Uterus (tissue), 4 donors: Measurements from ENCODE around the gene MGRN1. TPM values are rescaled to one million over a fixed set of nuclear protein-coding genes. Genes with fewer than 3 reads are reported as not detected.

ENCODE experiments used
- DNase-seq, 2 donors: peaks; one replicate each; pipeline ENCODE4 v3.0.0-alpha.2; 2019 to 2020
- H3K27ac ChIP-seq, 2 donors: fragments of 200-600 bp; sonication (generic); 1 replicate in 1 of 2; 2 replicates in 1 of 2; pipeline ENCODE4 v1.5.1; 2016 to 2018
- H3K27me3 ChIP-seq, 2 donors: fragments of 200-600 bp; sonication (generic); one replicate each; pipeline ENCODE4 v1.5.1; 2018 to 2019; ENCODE audit warnings: control low read depth in 1 of 2
- H3K36me3 ChIP-seq, 2 donors: fragments of 200-600 bp; sonication (generic); one replicate each; pipeline ENCODE4 v1.5.1; 2019; ENCODE audit warnings: control low read depth in 1 of 2
- H3K4me1 ChIP-seq, 2 donors: fragments of 200-600 bp; sonication (generic); one replicate each; pipeline ENCODE4 v1.5.1; 2018 to 2019; ENCODE audit warnings: control low read depth in 1 of 2
- H3K4me3 ChIP-seq, 2 donors: fragments of 200-600 bp; sonication (generic); 1 replicate in 1 of 2; 2 replicates in 1 of 2; pipeline ENCODE4 v1.5.1; 2018 to 2019; ENCODE audit warnings: mild to moderate bottlenecking in 1 of 2
- H3K9me3 ChIP-seq, 2 donors: fragments of 200-600 bp; sonication (generic); one replicate each; pipeline ENCODE4 v1.5.1; 2019; ENCODE audit warnings: control low read depth in 1 of 2
- POLR2A ChIP-seq, 2 donors: fragments of 450-650 bp; IDR thresholded peaks; one replicate each; pipeline ENCODE4 v1.6.1; 2016; ENCODE audit warnings: antibody characterized with exemption in 2 of 2, mild to moderate bottlenecking in 1 of 2, moderate library complexity in 1 of 2
- intact Hi-C: fragments of 100-400 bp; cut with DNase I; formaldehyde crosslinking; loops from one replicate; pipeline ENCODE4 v1.15.1; 2023; ENCODE audit warnings: low total_unique reads
- total RNA-seq, 4 donors: library from RNA; depleted of rRNA in 3 of 4; stranded (reverse); fragments of >200 nt in 3 of 4; gene quantifications; one replicate each; pipeline versions ENCODE4 v1.1.0 to v1.2.4, GENCODE V29; 2014 to 2023
- TF ChIP-seq, protein P1 (sequence below), 4 experiments: fragments of 200-600 bp in 2 of 4; fragments of 450-650 bp in 2 of 4; sonication (generic) in 2 of 4; IDR thresholded peaks; one replicate each; pipeline ENCODE4 v1.5.1; 2016 to 2019; ENCODE audit warnings: antibody characterized with exemption in 4 of 4, mild to moderate bottlenecking in 2 of 4, moderate library complexity in 1 of 4
- donor health status: DM: yes; HTN: yes; CAD: no.

MGRN1 gene
- total RNA-seq, 4 donors from 2014 or later, result 19.0 to 107 (median 68.6) TPM

DNA sequence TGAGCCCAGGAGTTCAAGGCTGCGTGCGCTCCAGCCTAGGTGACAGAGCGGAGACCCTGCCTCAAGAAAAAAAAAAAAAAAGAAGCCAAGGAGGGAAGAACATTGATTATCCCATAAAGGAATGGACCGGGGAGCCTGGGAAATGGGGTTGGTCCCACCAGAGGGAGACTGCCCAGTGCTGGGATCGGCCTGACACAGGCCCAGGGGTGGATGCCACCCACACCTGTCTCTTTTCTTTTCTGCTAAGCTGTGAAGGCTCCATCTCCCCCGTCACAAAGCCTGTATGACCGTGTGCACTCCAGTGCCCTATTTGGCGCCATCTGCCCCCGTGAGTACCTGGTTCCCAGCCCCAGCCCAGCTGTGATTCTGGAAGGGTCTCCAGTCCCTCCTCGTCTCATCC lies 25.6 kb upstream of the MGRN1 start:
- no peak for DNase-seq
- TF ChIP-seq, protein P1, sequence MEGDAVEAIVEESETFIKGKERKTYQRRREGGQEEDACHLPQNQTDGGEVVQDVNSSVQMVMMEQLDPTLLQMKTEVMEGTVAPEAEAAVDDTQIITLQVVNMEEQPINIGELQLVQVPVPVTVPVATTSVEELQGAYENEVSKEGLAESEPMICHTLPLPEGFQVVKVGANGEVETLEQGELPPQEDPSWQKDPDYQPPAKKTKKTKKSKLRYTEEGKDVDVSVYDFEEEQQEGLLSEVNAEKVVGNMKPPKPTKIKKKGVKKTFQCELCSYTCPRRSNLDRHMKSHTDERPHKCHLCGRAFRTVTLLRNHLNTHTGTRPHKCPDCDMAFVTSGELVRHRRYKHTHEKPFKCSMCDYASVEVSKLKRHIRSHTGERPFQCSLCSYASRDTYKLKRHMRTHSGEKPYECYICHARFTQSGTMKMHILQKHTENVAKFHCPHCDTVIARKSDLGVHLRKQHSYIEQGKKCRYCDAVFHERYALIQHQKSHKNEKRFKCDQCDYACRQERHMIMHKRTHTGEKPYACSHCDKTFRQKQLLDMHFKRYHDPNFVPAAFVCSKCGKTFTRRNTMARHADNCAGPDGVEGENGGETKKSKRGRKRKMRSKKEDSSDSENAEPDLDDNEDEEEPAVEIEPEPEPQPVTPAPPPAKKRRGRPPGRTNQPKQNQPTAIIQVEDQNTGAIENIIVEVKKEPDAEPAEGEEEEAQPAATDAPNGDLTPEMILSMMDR (IDR thresholded peaks at IDR 0.05), result no peak
- TF ChIP-seq POLR2A (IDR thresholded peaks at IDR 0.05), result no peak
- H3K4me1 ChIP-seq, result no peaks in the 10 kb centered on the region
- intact Hi-C loops, result no loop called here
- H3K27me3 ChIP-seq, result no peaks in the 10 kb centered on the region
- H3K4me3 ChIP-seq, result no peak overlapping the region
- H3K9me3 ChIP-seq, result no peaks in the 10 kb centered on the region
- H3K36me3 ChIP-seq, result no peaks in the 10 kb centered on the region
- H3K27ac ChIP-seq, result no peak overlapping the region

DNA sequence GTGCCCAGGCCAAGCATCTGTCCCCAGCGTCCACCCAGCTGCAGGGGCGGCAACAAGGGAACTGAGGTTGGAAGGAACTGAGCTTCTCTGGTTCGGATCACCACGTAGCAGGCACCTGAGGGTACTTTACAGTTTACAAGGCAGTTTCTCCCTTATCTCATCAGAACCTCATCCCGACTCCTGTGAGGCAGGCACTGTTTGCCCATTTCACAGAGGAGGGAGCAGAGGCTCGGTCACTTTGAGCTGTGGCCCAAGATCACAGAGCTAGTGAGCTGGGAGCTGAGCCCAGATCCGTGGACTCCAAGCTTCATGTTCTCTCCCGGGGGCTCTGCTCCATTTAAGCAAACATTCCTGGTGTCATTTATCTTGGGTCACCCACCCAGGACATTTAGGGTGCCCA lies 25.1 kb upstream of the MGRN1 start:
- intact Hi-C loops, result no loop called here
- no peak for TF ChIP-seq POLR2A (IDR thresholded peaks at IDR 0.05)
- TF ChIP-seq, protein P1 (IDR thresholded peaks at IDR 0.05), result no peak

DNA sequence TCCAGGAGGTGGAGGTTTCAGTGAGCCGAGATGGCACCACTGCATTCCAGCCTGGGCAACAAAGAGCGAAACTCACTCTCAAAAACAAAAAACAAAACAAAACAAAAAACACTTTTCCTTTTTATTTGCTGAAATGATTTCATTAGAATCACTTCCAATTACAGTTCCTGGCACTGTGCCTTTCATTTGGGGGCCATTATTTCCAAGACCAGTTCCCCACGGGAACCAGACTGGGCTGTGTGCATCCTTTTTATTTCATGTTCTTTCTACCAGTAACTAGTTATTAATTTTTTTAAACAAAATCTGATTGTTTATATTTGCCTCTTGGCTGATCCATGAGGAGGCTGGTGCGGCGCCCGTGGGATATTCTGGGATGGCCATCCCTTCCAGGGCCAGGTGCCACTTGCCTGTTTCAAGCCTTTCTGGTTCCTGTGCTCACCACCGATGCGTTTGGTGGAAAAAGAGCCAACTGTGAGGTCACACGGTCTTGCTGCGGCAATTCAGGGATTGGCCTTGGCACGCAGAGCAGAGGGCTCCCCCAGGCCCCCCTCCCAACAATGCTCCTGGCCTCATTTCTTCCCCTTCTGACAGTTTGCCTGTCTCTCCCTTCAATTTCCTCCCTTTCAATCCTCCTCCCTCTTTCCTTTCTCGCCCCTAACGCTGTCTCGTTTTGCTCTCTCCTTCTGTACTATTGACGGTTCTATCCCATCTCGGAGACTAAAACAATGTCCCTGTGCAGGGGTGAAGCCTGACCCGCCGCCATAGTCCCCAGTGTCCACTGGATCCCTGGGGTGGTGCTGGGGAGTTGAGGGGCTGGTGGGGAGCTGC lies 23.4 kb upstream of the MGRN1 start:
- no peaks in the 10 kb centered on the region for H3K9me3 ChIP-seq
- no peaks in the 10 kb centered on the region for H3K36me3 ChIP-seq
- DNase-seq, result peak; percentile 59 to 60
- H3K4me1 ChIP-seq, result no peaks in the 10 kb centered on the region
- no peaks in the 10 kb centered on the region for H3K27me3 ChIP-seq
- no peak overlapping the region for H3K27ac ChIP-seq
- intact Hi-C loops, result no loop called here
- TF ChIP-seq, protein P1 (IDR thresholded peaks at IDR 0.05), result no peak
- no peak for TF ChIP-seq POLR2A (IDR thresholded peaks at IDR 0.05)
- no peak overlapping the region for H3K4me3 ChIP-seq

More for the DNA sequence above, 25.1 kb upstream of the MGRN1 start:
- H3K9me3 ChIP-seq, result no peaks in the 10 kb centered on the region
- DNase-seq, result no peak
- H3K4me1 ChIP-seq, result no peaks in the 10 kb centered on the region
- no peak overlapping the region for H3K4me3 ChIP-seq
- H3K27me3 ChIP-seq, result no peaks in the 10 kb centered on the region
- H3K36me3 ChIP-seq, result no peaks in the 10 kb centered on the region
- no peak overlapping the region for H3K27ac ChIP-seq

DNA sequence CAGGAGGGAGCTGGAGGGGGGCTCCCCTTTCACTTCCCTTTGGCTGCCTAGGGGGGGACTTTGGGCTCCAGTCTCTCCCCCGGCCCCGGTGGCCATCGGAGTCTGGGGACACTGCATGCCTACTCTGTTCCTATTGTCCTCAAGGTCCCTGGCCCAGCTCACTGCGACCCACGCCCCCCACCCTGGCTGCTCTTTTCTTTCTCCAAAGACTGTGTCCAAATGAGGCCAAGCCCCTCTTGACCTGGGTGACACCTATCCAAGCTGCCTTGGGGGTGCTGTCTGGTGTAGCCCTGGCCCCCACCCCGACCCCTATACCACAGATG lies 22.8 kb upstream of the MGRN1 start:
- intact Hi-C loops, result no loop called here
- Histone ChIP-seq H3K9me3 (no peaks in the 10 kb centered on the region), H3K4me3 (no peak overlapping the region), H3K27ac (no peak overlapping the region), H3K4me1 (no peaks in the 10 kb centered on the region), H3K27me3 (no peaks in the 10 kb centered on the region), H3K36me3 (no peaks in the 10 kb centered on the region)
- no peak for TF ChIP-seq POLR2A (IDR thresholded peaks at IDR 0.05)
- TF ChIP-seq, protein P1 (IDR thresholded peaks at IDR 0.05), result no peak
- no peak for DNase-seq

DNA sequence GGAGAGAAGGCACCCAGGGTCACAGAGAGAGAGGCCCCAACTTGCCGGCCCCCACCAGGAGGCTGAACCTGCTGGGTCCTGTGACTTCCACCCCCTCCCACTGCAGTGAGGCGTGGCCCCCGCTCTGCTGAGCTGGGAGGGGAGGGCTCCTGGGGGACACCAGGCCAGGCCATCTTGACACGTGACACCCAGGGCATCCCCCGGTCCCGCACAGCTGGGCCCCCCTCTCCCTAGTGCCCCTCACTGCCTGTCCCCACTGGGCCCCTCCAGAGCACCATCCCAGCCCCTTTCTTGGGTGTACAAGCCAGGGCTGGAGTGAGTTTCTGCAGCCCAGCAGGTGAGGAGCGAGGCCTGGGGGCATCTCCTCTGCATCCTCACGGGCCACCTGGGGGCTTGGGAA lies 22.3 kb upstream of the MGRN1 start:
- no peak for DNase-seq
- TF ChIP-seq, protein P1 (IDR thresholded peaks at IDR 0.05), result no peak
- no peak for TF ChIP-seq POLR2A (IDR thresholded peaks at IDR 0.05)
- Histone ChIP-seq H3K36me3 (no peaks in the 10 kb centered on the region), H3K4me3 (no peak overlapping the region), H3K27ac (no peak overlapping the region), H3K4me1 (no peaks in the 10 kb centered on the region), H3K9me3 (no peaks in the 10 kb centered on the region), H3K27me3 (no peaks in the 10 kb centered on the region)
- intact Hi-C loops, result no loop called here
